ENCODE results near the gene HOXB8.
A peak's percentile ranks its signal among the peaks of the same experiment; 100 is the strongest.

The HOXB8 gene

GRCh38 chr17:48597778-48598631 is 17.1 kb downstream of the HOXB8 start:
- FAIRE-seq (no peak), DNase-seq (ENCODE audit: extremely low spot score, insufficient read length, low read depth) (no peak)

- FAIRE-seq, result no peak
Observed at GRCh38 chr17:48597528-48597777, 17.6 kb downstream of the HOXB8 start.

GRCh38 chr17:48596735-48597527 is 18.2 kb downstream of the HOXB8 start:
- DNase-seq (ENCODE audit: extremely low spot score, insufficient read length, low read depth) (no peak), FAIRE-seq (no peak)

More at GRCh38 chr17:48597528-48597777, 17.6 kb downstream of the HOXB8 start:
- no peak for DNase-seq (ENCODE audit: extremely low spot score, insufficient read length, low read depth)

- peak; percentile 50 for FAIRE-seq
Observed at GRCh38 chr17:48596000-48596734, 18.9 kb downstream of the HOXB8 start.

GRCh38 chr17:48595278-48595999 is 19.7 kb downstream of the HOXB8 start:
- no peak for FAIRE-seq
- no peak for DNase-seq (ENCODE audit: extremely low spot score, insufficient read length, low read depth)

More at GRCh38 chr17:48596000-48596734, 18.9 kb downstream of the HOXB8 start:
- DNase-seq (ENCODE audit: extremely low spot score, insufficient read length, low read depth), result no peak

- DNase-seq (ENCODE audit: extremely low spot score, insufficient read length, low read depth) (no peak), FAIRE-seq (no peak)
Observed at GRCh38 chr17:48594538-48595277, 20.4 kb downstream of the HOXB8 start.

- FAIRE-seq (peak; percentile 86), DNase-seq (ENCODE audit: extremely low spot score, insufficient read length, low read depth) (peak; percentile 81)
Observed at GRCh38 chr17:48593840-48594537, 21.1 kb downstream of the HOXB8 start.

GRCh38 chr17:48593126-48593829 is 21.8 kb downstream of the HOXB8 start, which contains the start of gene HOXB5:
Gene HOXB5 (minus strand): TSS chr17:48593779. CDS start chr17:48593682, 97 bp downstream.
- FAIRE-seq, result no peak
- no peak for DNase-seq (ENCODE audit: extremely low spot score, insufficient read length, low read depth)

- no peak for DNase-seq (ENCODE audit: extremely low spot score, insufficient read length, low read depth)
- no peak for FAIRE-seq
Observed at GRCh38 chr17:48592577-48592976, 22.5 kb downstream of the HOXB8 start.

- FAIRE-seq (no peak), DNase-seq (ENCODE audit: extremely low spot score, insufficient read length, low read depth) (no peak)
Observed at GRCh38 chr17:48592057-48592514, 23.0 kb downstream of the HOXB8 start.

- no peak for DNase-seq (ENCODE audit: extremely low spot score, insufficient read length, low read depth)
- no peak for FAIRE-seq
Observed at GRCh38 chr17:48591255-48592056, 23.6 kb downstream of the HOXB8 start.

- FAIRE-seq, result no peak
- DNase-seq (ENCODE audit: extremely low spot score, insufficient read length, low read depth), result no peak
Observed at GRCh38 chr17:48590607-48591161, 24.4 kb downstream of the HOXB8 start.

GRCh38 chr17:48589831-48590606 is 25.1 kb downstream of the HOXB8 start, which contains the start of gene HOXB3:
Gene HOXB3 (minus strand): TSS chr17:48590241. CDS start chr17:48552474, 37,767 bp downstream.
- FAIRE-seq (no peak), DNase-seq (ENCODE audit: extremely low spot score, insufficient read length, low read depth) (no peak)

- DNase-seq (ENCODE audit: extremely low spot score, insufficient read length, low read depth) (no peak), FAIRE-seq (no peak)
Observed at GRCh38 chr17:48589060-48589830, 25.8 kb downstream of the HOXB8 start.

GRCh38 chr17:48588528-48588927 is 26.6 kb downstream of the HOXB8 start:
- no peak for DNase-seq (ENCODE audit: extremely low spot score, insufficient read length, low read depth)
- no peak for FAIRE-seq
